ENCODE data around the gene SMYD3. TPM values are rescaled to one million over a fixed set of nuclear protein-coding genes. Genes with fewer than 3 reads are reported as not detected.

Gene SMYD3
- total RNA-seq, 1 experiment from 2014 or later = 25.5 TPM

GRCh38 chr1:246146804-246147523 lies 360.1 kb downstream of the SMYD3 start:
- peaks cover 4 to 5% of the 10 kb centered on the region in 2 experiments for H3K4me1 Mint-ChIP-seq
- Histone ChIP-seq H3K18ac (ENCODE audit: insufficient read length, low read depth, low read length) (no peak overlapping the region), H3K9me3 (ENCODE audit: control insufficient read depth, low read depth, low read length) (no peaks in the 10 kb centered on the region), H2BK120ac (ENCODE audit: low read depth, low read length, poor library complexity, severe bottlenecking) (no peak overlapping the region), H3K27me3 (ENCODE audit: insufficient read depth, low read length) (no peaks in the 10 kb centered on the region), H3K79me2 (ENCODE audit: insufficient read depth, low read length) (no peaks in the 10 kb centered on the region), H3K4me2 (ENCODE audit: insufficient read depth, insufficient read length, low read length) (no peak overlapping the region), H3K56ac (ENCODE audit: insufficient read length, low read depth, low read length) (no peak overlapping the region), H4K20me1 (ENCODE audit: control insufficient read depth, insufficient read depth, insufficient read length) (no peaks in the 10 kb centered on the region), H3T11ph (ENCODE audit: low read length) (no peak overlapping the region), H3K14ac (ENCODE audit: insufficient read depth, low read length) (no peak overlapping the region), H3K23me2 (ENCODE audit: insufficient read length, low read depth, low read length, poor library complexity, severe bottlenecking) (no peaks in the 10 kb centered on the region), H2AFZ (ENCODE audit: low read length) (no peak overlapping the region), H4K8ac (replicated peaks; ENCODE audit: insufficient read length, low read depth, low read length) (no peak overlapping the region), H2BK15ac (ENCODE audit: low read depth, low read length) (no peak overlapping the region), H3K27ac (ENCODE audit: insufficient read length, low read depth, low read length) (no peak overlapping the region), H3K9ac (ENCODE audit: extremely low read depth, insufficient read length, low read length) (no peak overlapping the region), H3K4me1 (ENCODE audit: insufficient read depth, low read length) (no peaks in the 10 kb centered on the region), H4K5ac (ENCODE audit: insufficient read length, low read depth, low read length) (no peak overlapping the region), H2AK5ac (ENCODE audit: insufficient read length, low read length) (no peak overlapping the region), H3K23ac (ENCODE audit: insufficient read length, low read depth, low read length) (no peak overlapping the region), H3K79me1 (ENCODE audit: insufficient read depth, low read depth, low read length, poor library complexity, severe bottlenecking) (no peaks in the 10 kb centered on the region), H2BK5ac (ENCODE audit: insufficient read length, low read length) (no peak overlapping the region), H4K91ac (ENCODE audit: insufficient read length, low read depth, low read length) (no peak overlapping the region), H2BK20ac (ENCODE audit: low read depth, low read length, poor library complexity, severe bottlenecking) (no peak overlapping the region), H2BK12ac (ENCODE audit: insufficient read length, low read depth, low read length) (no peak overlapping the region), H3K4ac (ENCODE audit: low read depth, low read length) (no peak overlapping the region)
- WGBS (ENCODE audit: extremely low coverage, insufficient read length, low lambda C conversion rate) = no CpG with 5 or more reads among the region's 25 CpGs
- H3K27me3 Mint-ChIP-seq (ENCODE audit: low read depth) = no peaks in the 10 kb centered on the region
- no peak overlapping the region for H3K4me3 Mint-ChIP-seq
- no peak for DNase-seq
- H3K9me3 Mint-ChIP-seq = peaks cover 2 to 3% of the 10 kb centered on the region in 2 experiments; a peak in 3 of 5 replicates
- H3K27ac Mint-ChIP-seq = no peak overlapping the region; a peak in 2 of 7 replicates
- TF ChIP-seq, protein P1, sequence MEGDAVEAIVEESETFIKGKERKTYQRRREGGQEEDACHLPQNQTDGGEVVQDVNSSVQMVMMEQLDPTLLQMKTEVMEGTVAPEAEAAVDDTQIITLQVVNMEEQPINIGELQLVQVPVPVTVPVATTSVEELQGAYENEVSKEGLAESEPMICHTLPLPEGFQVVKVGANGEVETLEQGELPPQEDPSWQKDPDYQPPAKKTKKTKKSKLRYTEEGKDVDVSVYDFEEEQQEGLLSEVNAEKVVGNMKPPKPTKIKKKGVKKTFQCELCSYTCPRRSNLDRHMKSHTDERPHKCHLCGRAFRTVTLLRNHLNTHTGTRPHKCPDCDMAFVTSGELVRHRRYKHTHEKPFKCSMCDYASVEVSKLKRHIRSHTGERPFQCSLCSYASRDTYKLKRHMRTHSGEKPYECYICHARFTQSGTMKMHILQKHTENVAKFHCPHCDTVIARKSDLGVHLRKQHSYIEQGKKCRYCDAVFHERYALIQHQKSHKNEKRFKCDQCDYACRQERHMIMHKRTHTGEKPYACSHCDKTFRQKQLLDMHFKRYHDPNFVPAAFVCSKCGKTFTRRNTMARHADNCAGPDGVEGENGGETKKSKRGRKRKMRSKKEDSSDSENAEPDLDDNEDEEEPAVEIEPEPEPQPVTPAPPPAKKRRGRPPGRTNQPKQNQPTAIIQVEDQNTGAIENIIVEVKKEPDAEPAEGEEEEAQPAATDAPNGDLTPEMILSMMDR (conservative IDR thresholded peaks at IDR 0.05) = no peak
- H3K36me3 Mint-ChIP-seq (ENCODE audit: insufficient read depth in 1 of 3, low read depth in 3 of 3) = peaks cover 2 to 9% (median 3%) of the 10 kb centered on the region in 3 experiments; a peak in 6 of 7 replicates

All from H9 (cell line).